Colon (tissue), 2 donors: ENCODE measurements around the gene ENTR1.
"Not testable (repeated sequence)": the region's sequence is repeated elsewhere in the genome, so short reads cannot be mapped to it uniquely, and the experiment has no call there.

Source experiments
- FAIRE-seq: peaks from 2 replicates; lab custom pipeline; 2012; peaks lifted over from hg19 to GRCh38; lab: Jason Lieb, UNC
- donor health status: control.
- donor health status: control.

ENTR1 gene

DNA sequence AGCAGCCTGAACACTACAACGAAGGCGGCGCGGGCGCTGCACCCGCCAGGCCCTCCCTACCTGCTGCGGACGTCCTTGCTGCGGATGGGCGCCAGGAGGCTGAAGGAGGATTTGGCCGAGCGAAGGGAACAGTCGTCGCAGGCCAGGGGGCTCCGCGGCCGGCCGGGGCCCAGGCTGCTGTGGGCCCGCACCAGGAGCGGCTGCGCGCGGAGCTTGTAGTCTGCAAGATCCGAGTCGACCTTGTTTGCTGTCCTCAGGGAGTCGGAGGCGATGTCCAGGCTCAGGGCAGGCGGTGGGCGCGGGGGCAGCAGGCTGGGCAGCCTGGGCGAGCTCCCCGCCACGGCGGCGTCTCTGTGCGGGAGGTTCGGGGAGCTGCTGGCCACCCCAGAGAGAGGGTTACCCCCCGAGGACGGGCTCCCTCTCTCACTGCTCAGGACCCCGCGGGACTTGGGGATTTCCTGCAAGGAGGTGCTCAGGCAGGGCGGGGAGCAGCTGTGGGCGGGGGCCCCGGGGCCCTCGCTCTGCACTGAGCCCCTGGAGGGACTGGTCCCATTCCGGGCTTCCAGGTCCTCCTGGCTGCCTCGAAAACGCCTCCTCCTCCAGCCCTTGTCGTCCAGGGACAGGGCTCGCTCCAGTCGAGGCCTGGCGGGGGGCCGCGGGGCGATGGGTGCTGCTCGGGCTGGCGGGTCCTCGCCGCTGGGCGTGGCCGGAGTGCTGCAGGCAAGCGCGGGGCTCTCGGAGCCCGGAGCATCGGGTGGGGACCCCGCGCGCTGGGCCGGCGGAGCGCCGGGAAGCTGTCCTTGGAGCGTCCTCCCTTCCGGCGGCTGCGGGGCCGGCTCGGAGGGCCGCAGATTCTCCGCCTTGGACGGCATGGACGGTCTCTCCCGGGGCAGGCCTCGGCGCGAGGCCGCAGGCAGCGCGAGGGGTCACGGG lies 28.4 kb upstream of the ENTR1 start:
- no peak for FAIRE-seq

DNA sequence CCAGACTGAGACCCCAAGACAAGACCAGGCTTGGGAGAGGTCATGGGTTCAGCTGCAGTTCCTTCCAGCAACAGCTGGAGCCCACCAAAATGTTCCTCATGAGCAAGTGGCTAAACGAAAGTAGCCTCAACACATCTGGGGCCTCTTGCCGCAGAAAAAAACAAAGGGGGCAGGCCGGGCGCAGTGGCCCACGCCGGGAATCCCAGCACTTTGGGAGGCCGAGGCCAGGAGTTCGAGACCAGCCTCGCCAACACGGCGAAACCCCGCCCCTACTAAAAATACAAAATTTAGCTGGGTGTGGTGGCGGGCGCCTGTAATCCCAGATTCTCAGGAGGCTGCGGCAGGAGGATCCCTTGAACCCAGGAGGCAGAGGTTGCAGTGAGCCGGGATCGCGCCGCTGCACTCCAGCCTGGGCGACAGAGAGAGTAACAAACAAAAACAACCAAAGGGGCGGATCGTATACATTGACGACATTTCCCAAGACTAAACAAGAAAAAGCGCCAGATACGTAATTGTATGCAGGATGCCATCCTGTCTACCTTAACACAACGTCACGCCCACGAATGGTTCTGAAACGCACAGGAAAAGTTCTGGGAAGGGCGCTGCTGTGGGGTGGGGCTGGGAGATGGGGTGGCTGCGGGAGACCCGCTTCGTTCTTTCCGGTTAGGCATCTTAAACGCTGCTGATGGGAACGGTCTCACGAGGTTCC lies 27.6 kb upstream of the ENTR1 start:
- no peak for FAIRE-seq

GRCh38 chr9:136437430-136437829 lies 27.0 kb upstream of the ENTR1 start:
- FAIRE-seq = no peak

DNA sequence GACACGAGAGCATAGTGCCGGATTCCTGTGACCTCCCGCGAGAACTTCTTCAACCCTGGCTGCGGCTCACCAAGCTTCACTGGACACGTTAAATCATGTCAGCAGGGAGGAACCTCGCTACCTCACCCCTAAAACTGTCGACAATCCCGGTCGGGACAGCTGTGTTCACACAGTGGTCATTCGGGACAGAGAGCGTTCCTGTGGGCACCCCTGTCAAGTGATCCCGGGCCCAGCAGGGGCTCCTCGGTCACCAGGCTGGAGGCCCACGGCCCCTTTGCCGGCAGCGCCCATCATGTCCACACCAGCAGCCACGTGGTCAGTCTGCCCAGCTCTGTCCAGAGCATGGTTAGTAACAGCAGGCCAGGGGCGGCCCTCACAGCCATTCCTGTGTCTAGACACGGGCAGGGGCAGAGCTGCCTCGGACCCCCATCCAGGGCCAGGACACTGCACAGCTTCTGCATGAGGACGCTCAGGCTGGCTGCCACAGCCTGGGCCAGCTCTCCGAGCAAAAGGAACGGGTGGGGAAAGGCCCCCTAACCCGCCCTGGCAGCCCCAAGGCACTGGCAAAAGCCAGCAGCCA lies 25.7 kb upstream of the ENTR1 start:
- FAIRE-seq = no peak

DNA sequence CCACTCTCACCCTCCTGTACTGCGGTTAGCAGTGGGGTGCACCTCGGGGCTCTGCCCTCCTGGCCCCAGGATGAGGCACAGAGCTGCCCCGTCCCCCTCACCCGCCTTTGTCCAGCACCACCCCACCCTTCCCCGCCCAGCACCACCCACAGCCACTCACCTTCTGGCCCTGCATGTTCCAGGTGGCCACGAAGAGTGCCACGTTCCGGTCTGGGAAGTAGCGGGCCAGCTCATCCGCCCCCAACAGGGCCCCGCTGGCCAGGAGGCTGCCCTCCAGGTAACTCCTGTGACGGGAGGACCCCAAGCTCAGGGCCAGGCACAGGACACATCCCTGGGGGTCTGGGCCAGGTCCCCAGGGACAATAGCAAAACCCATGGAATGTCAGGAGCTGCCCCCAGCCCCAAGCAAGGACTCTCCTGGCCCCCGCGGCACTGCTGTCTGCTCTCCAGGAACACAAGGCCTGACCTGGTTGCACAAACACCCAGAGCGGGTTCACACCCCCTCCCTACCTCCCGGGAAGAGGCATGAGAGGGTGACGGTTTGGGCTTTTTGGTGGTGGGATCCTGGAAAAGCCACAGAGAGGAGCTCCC lies 24.3 kb upstream of the ENTR1 start:
- FAIRE-seq = no peak

DNA sequence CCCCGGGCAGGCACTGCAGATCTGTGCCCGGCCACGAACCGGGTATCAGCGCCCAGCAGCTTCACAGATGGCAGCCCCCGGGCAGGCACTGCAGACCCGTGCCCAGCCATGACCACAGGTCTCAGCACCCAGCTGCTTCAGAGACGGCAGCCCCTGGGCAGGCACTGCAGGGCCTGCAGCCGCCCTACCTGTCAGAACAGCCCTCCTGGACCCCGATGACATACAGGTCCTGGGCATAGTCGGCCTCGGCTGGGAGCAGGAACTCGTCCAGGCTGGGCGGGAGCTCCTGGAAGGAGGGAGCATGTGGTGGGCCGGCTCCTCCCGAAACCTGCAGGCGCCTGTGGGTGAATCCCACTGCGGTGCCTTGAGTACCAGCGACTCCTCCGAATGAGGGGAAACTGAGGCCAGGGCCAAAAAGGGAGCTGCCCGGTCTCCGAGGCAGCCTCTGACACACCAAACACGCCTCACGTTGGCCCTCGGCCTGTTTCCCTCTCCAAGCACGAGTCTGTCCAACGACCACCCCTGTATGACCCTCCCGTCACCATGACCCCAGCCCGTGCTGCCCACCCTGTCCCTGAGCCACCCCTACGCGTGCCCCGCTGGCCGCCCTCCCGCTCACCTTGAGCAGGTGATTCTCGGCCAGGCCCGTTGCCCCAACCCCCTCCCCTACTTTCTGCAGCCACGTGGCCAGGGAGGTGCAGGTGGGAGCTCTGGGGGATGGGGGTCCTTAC lies 23.6 kb upstream of the ENTR1 start:
- FAIRE-seq = no peak

DNA sequence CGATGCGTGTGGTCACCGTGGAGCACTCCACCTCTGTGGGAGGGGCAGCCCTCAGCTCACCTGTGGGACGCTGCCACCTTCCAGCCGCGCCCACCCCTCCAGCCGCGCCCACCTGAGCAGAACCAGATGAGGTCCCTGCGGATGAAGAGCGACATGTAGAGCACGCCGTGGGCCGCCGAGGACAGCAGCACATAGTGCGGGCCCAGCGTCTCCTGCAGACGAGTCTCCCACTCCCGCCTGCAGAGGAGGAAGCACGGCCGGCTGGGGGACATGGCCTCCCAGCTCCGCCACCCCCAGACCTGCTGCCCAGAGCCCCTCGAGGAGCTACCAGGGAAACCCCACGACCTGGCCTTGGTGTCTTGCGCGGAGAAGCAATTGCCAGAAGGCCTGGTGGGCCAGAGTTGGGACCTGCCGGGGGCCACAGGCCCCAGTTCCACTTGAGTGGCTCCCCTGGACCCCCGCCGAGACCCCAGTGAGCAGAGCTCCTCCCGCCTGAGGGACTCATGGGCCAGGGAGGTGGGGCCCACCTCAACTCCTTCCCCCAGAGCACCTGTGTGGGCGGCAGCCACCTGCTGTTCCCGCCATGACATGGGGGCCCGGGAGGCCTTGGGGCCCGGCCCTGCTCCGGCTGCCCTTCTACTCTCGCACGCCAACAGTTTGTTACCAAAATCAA lies 22.8 kb upstream of the ENTR1 start:
- FAIRE-seq = no peak

GRCh38 chr9:136432591-136432990 lies 22.2 kb upstream of the ENTR1 start:
- no peak for FAIRE-seq

GRCh38 chr9:136431782-136432350 lies 21.5 kb upstream of the ENTR1 start:
- FAIRE-seq = no peak

DNA sequence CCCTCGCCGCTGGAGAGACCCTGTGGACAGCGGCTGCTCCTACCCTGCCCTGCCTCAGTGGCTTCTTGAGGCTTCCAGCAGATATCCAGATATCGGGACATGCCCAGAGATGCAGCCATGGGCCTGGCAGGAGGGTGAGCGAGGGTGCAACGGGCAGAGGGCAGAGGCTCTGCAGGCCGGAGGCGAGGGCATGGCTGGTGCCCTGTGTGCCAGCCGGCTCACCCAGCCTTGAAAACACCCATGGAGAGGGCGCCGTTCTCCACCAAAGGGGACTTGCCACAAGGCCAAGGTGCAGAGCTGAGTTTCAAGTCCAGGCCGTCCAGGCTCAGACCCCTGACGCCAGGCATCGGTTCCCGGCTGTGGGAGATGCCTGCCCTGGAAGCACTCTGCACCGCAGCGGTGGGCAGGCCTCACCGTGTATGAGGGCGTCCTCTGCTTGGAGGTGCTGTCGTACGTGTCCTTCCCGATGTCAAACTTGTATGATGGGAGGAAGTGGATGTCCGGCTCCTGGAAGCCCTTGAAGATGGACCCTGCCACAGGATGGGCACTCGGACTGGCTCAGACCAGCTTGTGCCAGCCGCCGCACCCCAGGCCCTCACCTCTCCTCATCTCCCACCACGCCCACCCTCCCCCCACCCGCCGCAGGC lies 20.3 kb upstream of the ENTR1 start:
- FAIRE-seq = no peak

DNA sequence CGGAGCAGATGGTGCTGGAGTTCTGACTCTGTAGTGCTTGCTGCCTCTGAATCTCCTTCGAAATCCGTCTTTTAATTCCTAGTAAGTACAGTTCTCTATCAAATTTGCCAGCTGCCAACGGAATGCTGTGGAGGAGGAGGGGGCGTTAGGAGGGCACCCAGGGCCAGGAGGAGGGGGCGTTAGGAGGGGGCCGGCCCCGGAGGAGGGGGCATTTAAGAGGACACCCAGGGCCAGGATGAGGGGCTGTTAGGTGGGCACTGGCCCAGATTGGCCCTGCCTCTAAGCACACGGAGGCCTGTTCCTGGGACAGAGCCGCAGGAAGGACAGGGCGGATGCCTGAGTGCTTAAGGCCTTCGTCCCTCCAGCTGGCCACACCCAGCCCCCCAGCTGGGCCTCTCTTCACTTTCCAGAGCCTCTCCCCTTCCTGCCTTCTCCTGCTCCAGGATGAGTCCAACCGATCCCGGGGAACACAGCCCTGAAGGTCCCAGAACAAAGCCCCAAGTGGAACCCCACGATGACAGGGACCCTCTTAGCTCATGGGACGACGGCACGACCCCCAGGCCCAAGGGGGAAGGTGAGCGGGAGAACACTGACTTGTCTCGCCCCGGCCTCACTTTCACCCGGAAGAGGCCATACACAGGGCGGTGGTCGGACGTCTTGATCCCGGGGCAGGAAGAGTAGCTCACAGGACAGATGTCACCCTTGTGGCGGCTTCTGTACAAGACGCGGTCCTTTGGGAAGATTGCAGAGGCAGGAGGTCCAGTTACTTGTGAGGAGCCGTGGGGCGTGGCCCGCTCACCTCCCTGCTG lies 19.5 kb upstream of the ENTR1 start:
- no peak for FAIRE-seq

DNA sequence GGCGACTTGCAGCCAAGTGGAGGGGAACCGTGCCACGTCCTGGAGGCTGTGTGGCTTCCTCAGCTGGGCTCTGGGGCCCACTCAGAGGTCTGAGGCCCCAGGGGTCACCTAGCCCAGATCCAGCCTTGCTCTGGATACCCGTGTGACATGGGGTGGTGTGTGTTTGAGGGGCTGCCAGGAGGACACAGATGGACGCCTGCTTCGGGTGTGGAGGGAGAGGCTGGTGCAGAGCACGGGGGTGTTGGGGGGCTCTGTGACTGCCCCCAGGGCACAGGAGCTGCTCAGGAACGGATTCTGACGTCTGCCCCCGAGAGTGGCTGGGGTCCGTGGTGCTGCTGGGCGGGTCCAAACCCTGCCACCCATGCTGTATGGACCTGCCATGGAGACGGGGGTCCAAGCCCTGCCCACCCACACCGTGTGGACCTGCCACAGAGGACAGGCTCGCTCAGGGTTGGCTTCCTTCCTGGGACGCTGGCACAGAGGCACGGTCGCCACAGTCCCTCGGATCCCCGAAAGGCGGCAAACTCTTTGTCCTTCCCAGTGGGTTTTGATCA lies 18.7 kb upstream of the ENTR1 start:
- no peak for FAIRE-seq

DNA sequence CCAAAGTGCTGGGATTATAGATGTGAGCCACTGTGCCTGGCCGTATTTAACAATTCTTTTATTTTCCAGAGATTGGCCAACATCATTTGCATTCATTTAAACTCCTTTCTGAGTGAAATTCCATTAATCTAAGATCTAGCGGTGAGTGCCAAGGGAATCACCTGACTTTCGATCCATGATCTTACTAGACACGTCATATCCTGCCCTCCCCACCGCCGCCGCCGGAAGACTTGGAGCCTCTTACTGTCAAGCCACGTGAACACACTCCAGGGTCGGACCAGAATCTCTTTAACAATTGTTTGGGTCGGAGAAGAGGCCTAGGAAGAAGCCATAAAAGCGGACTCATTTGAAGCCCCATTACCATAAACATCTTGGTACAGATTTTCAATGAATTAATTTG lies 16.4 kb upstream of the ENTR1 start:
- FAIRE-seq = no peak

DNA sequence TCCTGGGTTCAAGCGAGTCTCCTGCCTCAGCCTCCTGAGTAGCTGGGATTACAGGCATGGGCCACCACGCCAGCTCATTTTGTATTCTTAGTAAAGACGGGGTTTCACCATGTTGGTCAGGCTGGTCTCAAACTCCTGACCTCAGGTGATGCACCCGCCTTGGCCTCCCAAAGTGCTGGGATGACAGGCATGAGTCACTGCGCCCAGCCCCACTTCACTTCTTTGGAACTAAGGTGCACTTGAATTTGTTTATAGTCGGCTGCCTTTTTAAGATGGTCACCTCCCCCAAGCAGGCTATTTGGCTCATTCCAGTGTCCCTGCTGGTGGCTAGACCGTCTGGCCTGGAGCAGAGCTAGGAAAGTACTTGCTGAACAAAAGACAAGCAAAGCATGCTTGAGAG lies 15.0 kb upstream of the ENTR1 start:
- not testable (repeated sequence) for FAIRE-seq

GRCh38 chr9:136424750-136425362 lies 14.4 kb upstream of the ENTR1 start:
- no peak for FAIRE-seq

GRCh38 chr9:136423432-136424146 lies 13.2 kb upstream of the ENTR1 start:
- no peak for FAIRE-seq

GRCh38 chr9:136422876-136423275 lies 12.5 kb upstream of the ENTR1 start:
- FAIRE-seq = no peak

- no peak for FAIRE-seq
Observed at GRCh38 chr9:136421791-136422190, 11.4 kb upstream of the ENTR1 start.
